ENCODE data around the gene ZDBF2.
"Not testable (repeated sequence)": the region's sequence is repeated elsewhere in the genome, so short reads cannot be mapped to it uniquely, and the experiment has no call there.

The ZDBF2 gene

GRCh38 chr2:206250041-206250897 is 24.2 kb upstream of the ZDBF2 start:
- DNase-seq (ENCODE audit: extremely low spot score) = no peak
- TF ChIP-seq ARNT (IDR thresholded peaks at IDR 0.05) (no peak), FOXM1 (IDR thresholded peaks at IDR 0.05; ENCODE audit: borderline replicate concordance) (no peak), FOXK2 (IDR thresholded peaks at IDR 0.05) (no peak), FOXA1 (IDR thresholded peaks at IDR 0.05) (no peak), PKNOX1 (IDR thresholded peaks at IDR 0.05) (no peak), ZNF384 (IDR thresholded peaks at IDR 0.05) (no peak), ELF4 (IDR thresholded peaks at IDR 0.05) (no peak), SP1 (IDR thresholded peaks at IDR 0.05) (no peak), LEF1 (IDR thresholded peaks at IDR 0.05; ENCODE audit: borderline replicate concordance) (no peak), TARDBP (IDR thresholded peaks at IDR 0.05) (no peak), L3MBTL2 (conservative IDR thresholded peaks at IDR 0.05) (no peak), HDGF (IDR thresholded peaks at IDR 0.05; ENCODE audit: borderline replicate concordance) (no peak)
- ChIA-PET CTCF (no interaction called here), POLR2A (no interaction called here)

- POLR2A ChIA-PET = no interaction called here
- CTCF ChIA-PET = no interaction called here
These were observed 21.2 kb upstream of the ZDBF2 start for GRCh38 chr2:206253125-206253776.

GRCh38 chr2:206253777-206254166 is 20.7 kb upstream of the ZDBF2 start:
- no peak for TF ChIP-seq SUZ12 (IDR thresholded peaks at IDR 0.05)
- TF ChIP-seq HDGF (IDR thresholded peaks at IDR 0.05; ENCODE audit: borderline replicate concordance) = no peak
- TF ChIP-seq FOXK2 (IDR thresholded peaks at IDR 0.05) = no peak
- TF ChIP-seq TARDBP (IDR thresholded peaks at IDR 0.05) = no peak
- TF ChIP-seq BHLHE40 (IDR thresholded peaks at IDR 0.05; ENCODE audit: borderline replicate concordance) = no peak
- ChIA-PET POLR2A (no interaction called here), CTCF (no interaction called here)
- DNase-seq (ENCODE audit: extremely low spot score) = no peak

More at GRCh38 chr2:206253125-206253776, 21.2 kb upstream of the ZDBF2 start:
- DNase-seq (ENCODE audit: extremely low spot score) = no peak
- TF ChIP-seq TARDBP (IDR thresholded peaks at IDR 0.05) = no peak

- no peak for DNase-seq (ENCODE audit: extremely low spot score)
- POLR2A ChIA-PET = no interaction called here
- TF ChIP-seq ARNT (IDR thresholded peaks at IDR 0.05) (no peak), L3MBTL2 (conservative IDR thresholded peaks at IDR 0.05) (0 out of 2 replicates have a peak, but pooled peaks have one; percentile 10)
- CTCF ChIA-PET = no interaction called here
These were observed 19.5 kb upstream of the ZDBF2 start for GRCh38 chr2:206255003-206255402.

- CTCF ChIA-PET = no interaction called here
- no peak for TF ChIP-seq TARDBP (IDR thresholded peaks at IDR 0.05)
- TF ChIP-seq FOXA1 (IDR thresholded peaks at IDR 0.05) = no peak
- no peak for TF ChIP-seq HDGF (IDR thresholded peaks at IDR 0.05; ENCODE audit: borderline replicate concordance)
- TF ChIP-seq FOXK2 (IDR thresholded peaks at IDR 0.05) = no peak
- no peak for TF ChIP-seq CTBP1 (IDR thresholded peaks at IDR 0.05; ENCODE audit: borderline replicate concordance)
- no peak for TF ChIP-seq L3MBTL2 (conservative IDR thresholded peaks at IDR 0.05)
- no peak for TF ChIP-seq ELF4 (IDR thresholded peaks at IDR 0.05)
- TF ChIP-seq ARNT (IDR thresholded peaks at IDR 0.05) = no peak
- DNase-seq (ENCODE audit: extremely low spot score) = no peak
These were observed 17.7 kb upstream of the ZDBF2 start for GRCh38 chr2:206256706-206257205.

GRCh38 chr2:206257350-206257749 is 17.1 kb upstream of the ZDBF2 start:
- TF ChIP-seq BHLHE40 (IDR thresholded peaks at IDR 0.05; ENCODE audit: borderline replicate concordance) (no peak), FOXA1 (IDR thresholded peaks at IDR 0.05) (no peak), SP1 (IDR thresholded peaks at IDR 0.05) (no peak), ELF4 (IDR thresholded peaks at IDR 0.05) (no peak), SUZ12 (IDR thresholded peaks at IDR 0.05) (no peak), PKNOX1 (IDR thresholded peaks at IDR 0.05) (no peak), NFRKB (IDR thresholded peaks at IDR 0.05) (no peak), CTBP1 (IDR thresholded peaks at IDR 0.05; ENCODE audit: borderline replicate concordance) (no peak), TARDBP (IDR thresholded peaks at IDR 0.05) (no peak), ARNT (IDR thresholded peaks at IDR 0.05) (no peak), FOXM1 (IDR thresholded peaks at IDR 0.05; ENCODE audit: borderline replicate concordance) (no peak), FOXK2 (IDR thresholded peaks at IDR 0.05) (no peak), LEF1 (IDR thresholded peaks at IDR 0.05; ENCODE audit: borderline replicate concordance) (no peak), ZNF384 (IDR thresholded peaks at IDR 0.05) (no peak), HDGF (IDR thresholded peaks at IDR 0.05; ENCODE audit: borderline replicate concordance) (no peak)
- ChIA-PET POLR2A (interaction anchor here (1.1 kb wide), 1 partner anchor 17 kb away, joined by 3 read pairs; the partner anchor contains the start of gene ZDBF2), CTCF (no interaction called here)
- no peak for DNase-seq (ENCODE audit: extremely low spot score)

More at GRCh38 chr2:206256706-206257205, 17.7 kb upstream of the ZDBF2 start:
- POLR2A ChIA-PET = interaction anchor here (1.1 kb wide), 1 partner anchor 18 kb away, joined by 3 read pairs; the partner anchor contains the start of gene ZDBF2

GRCh38 chr2:206257861-206258260 is 16.6 kb upstream of the ZDBF2 start:
- ChIA-PET POLR2A (no interaction called here), CTCF (no interaction called here)
- no peak for DNase-seq (ENCODE audit: extremely low spot score)
- TF ChIP-seq CTBP1 (IDR thresholded peaks at IDR 0.05; ENCODE audit: borderline replicate concordance) (no peak), FOXK2 (IDR thresholded peaks at IDR 0.05) (no peak), ZNF384 (IDR thresholded peaks at IDR 0.05) (no peak), SUZ12 (IDR thresholded peaks at IDR 0.05) (no peak), ARNT (IDR thresholded peaks at IDR 0.05) (no peak), LEF1 (IDR thresholded peaks at IDR 0.05; ENCODE audit: borderline replicate concordance) (no peak), PKNOX1 (IDR thresholded peaks at IDR 0.05) (no peak), FOXA1 (IDR thresholded peaks at IDR 0.05) (no peak), NFRKB (IDR thresholded peaks at IDR 0.05) (no peak), L3MBTL2 (conservative IDR thresholded peaks at IDR 0.05) (no peak), TARDBP (IDR thresholded peaks at IDR 0.05) (no peak), ELF4 (IDR thresholded peaks at IDR 0.05) (no peak), FOXM1 (IDR thresholded peaks at IDR 0.05; ENCODE audit: borderline replicate concordance) (no peak), SP1 (IDR thresholded peaks at IDR 0.05) (no peak)

- DNase-seq (ENCODE audit: extremely low spot score); CTCF ChIA-PET: not testable (repeated sequence)
- POLR2A ChIA-PET = interaction anchor here (0.7 kb wide), 1 partner anchor 17 kb away, joined by 3 read pairs; no protein-coding TSS in a partner anchor
These were observed 15.8 kb upstream of the ZDBF2 start for GRCh38 chr2:206258615-206259014.
